ENCODE measurements around the gene PLEKHA7.
"Not testable (repeated sequence)": the region's sequence is repeated elsewhere in the genome, so short reads cannot be mapped to it uniquely, and the experiment has no call there.

The PLEKHA7 gene

DNA sequence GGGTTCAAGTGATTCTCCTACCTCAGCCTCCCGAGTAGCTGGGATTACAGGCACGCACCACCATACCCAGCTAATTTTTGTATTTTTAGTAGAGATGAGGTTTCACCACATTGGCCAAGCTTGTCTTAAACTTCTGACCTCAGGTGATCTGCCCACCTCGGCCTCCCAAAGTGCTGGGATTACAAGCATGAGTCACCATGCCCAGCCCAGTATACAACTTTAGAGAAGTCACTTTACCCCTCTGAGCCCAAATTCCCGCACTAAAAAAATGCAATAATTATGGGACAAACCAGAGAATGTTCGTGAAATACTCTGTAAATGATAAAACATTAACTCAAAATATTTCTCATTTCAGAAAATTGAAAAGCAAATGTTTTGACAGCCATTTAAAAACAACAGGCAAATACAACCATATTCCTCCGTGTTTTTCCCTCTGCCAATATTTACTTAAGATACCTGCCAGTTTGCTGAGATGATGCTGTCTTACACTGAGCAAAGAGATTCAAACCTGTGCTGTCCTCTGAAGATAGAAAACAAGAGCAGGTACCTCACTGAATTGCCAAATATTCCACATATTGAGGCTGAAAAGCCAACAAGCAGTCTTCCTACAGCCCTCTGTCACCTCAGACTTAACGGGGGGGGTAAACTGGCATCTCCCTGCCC is 9.6 kb downstream of the PLEKHA7 start:
- no peak overlapping the region for H2BK15ac ChIP-seq (replicated peaks; ENCODE audit: low read depth)
- no peaks in the 10 kb centered on the region for H3K79me2 ChIP-seq (ENCODE audit: control insufficient read depth, insufficient read depth, low read length)
- H3K9ac ChIP-seq (ENCODE audit: low read length) = no peak overlapping the region
- H4K8ac ChIP-seq (ENCODE audit: low read depth, low read length) = no peak overlapping the region
- H4K5ac ChIP-seq (ENCODE audit: low read length) = no peak overlapping the region
- no peaks in the 10 kb centered on the region for H3K36me3 ChIP-seq (ENCODE audit: control insufficient read depth, insufficient read depth, low read length)
- no peak overlapping the region for H2AK5ac ChIP-seq (ENCODE audit: low read length)
- H3K23ac ChIP-seq (ENCODE audit: low read length) = no peak overlapping the region
- no peak overlapping the region for H2BK5ac ChIP-seq (ENCODE audit: low read length)
- H3K4me1 ChIP-seq (ENCODE audit: control insufficient read depth, low read depth, low read length) = no peaks in the 10 kb centered on the region
- H3K56ac ChIP-seq (ENCODE audit: low read length) = no peak overlapping the region
- H3K4ac ChIP-seq (ENCODE audit: low read depth, low read length) = no peak overlapping the region
- H3K18ac ChIP-seq (ENCODE audit: low read length) = no peak overlapping the region
- no peak for DNase-seq
- H3K4me2 ChIP-seq (ENCODE audit: low read length) = no peak overlapping the region
- no CpG with 5 or more reads among the region's 7 CpGs for WGBS (ENCODE audit: extremely low coverage, insufficient coverage, low lambda C conversion rate)
- no peaks in the 10 kb centered on the region for H3K27me3 ChIP-seq (ENCODE audit: insufficient read depth, low read length, poor library complexity)
- H2BK120ac ChIP-seq (ENCODE audit: low read depth, low read length) = no peak overlapping the region
- no peak overlapping the region for H3K4me3 ChIP-seq (ENCODE audit: low read length)
- H3K79me1 ChIP-seq (ENCODE audit: low read length) = no peaks in the 10 kb centered on the region
- H3K27ac ChIP-seq (ENCODE audit: low read depth, low read length) = no peak overlapping the region

DNA sequence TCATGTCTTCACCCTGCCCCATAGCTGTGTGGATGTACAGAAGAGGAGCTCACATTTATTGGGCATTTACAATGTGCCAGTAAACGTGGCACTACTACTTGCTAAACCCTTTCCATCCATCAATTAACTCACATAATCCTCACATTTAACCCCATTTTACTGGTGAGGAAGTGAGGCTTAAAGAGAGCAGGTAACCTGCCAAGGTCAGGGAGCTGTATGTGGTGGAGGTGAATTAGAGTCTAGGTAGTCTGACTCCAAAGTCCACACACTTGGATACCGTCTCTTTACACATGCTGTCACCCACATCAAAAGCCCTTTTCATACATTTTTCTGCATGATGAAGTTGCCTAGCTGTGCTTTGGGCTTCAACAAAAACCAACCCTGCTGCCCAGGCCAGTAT is 10.8 kb downstream of the PLEKHA7 start:
- no peak overlapping the region for H3K4ac ChIP-seq (ENCODE audit: low read depth, low read length)
- H3K4me3 ChIP-seq (ENCODE audit: low read length) = no peak overlapping the region
- H3K18ac ChIP-seq (ENCODE audit: low read length) = no peak overlapping the region
- no peaks in the 10 kb centered on the region for H3K36me3 ChIP-seq (ENCODE audit: control insufficient read depth, insufficient read depth, low read length)
- no peak overlapping the region for H2BK15ac ChIP-seq (replicated peaks; ENCODE audit: low read depth)
- no peaks in the 10 kb centered on the region for H3K79me1 ChIP-seq (ENCODE audit: low read length)
- H2BK120ac ChIP-seq (ENCODE audit: low read depth, low read length) = no peak overlapping the region
- H3K23ac ChIP-seq (ENCODE audit: low read length) = no peak overlapping the region
- WGBS (ENCODE audit: extremely low coverage, insufficient coverage, low lambda C conversion rate) = no CpG with 5 or more reads among the region's 2 CpGs
- H3K27me3 ChIP-seq (ENCODE audit: insufficient read depth, low read length, poor library complexity) = no peaks in the 10 kb centered on the region
- no peak overlapping the region for H2BK5ac ChIP-seq (ENCODE audit: low read length)
- no peak overlapping the region for H3K56ac ChIP-seq (ENCODE audit: low read length)
- H3K27ac ChIP-seq (ENCODE audit: low read depth, low read length) = no peak overlapping the region
- DNase-seq = no peak
- H3K4me2 ChIP-seq (ENCODE audit: low read length) = no peak overlapping the region
- H4K8ac ChIP-seq (ENCODE audit: low read depth, low read length) = no peak overlapping the region
- no peak overlapping the region for H4K5ac ChIP-seq (ENCODE audit: low read length)
- no peaks in the 10 kb centered on the region for H3K4me1 ChIP-seq (ENCODE audit: control insufficient read depth, low read depth, low read length)
- no peak overlapping the region for H3K9ac ChIP-seq (ENCODE audit: low read length)
- H2AK5ac ChIP-seq (ENCODE audit: low read length) = no peak overlapping the region
- no peaks in the 10 kb centered on the region for H3K79me2 ChIP-seq (ENCODE audit: control insufficient read depth, insufficient read depth, low read length)

DNA sequence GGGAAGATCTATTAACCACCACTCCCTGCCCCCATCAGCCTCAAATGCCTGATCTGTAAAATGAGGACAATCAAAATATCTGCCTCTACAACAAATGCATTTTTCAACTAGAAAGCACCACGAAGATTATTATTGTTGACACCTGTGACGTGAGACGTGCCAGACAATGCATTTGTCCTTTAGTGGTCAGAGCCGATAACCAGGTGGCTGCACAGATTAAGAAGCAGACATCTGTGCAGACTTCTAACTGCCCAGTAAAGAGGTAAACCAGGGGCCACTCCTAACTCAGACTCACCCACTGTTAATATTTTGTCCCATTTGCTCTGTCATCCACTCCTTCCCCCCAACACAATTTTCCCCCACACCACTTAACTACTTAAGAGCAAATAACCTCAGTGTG is 11.7 kb downstream of the PLEKHA7 start:
- Histone ChIP-seq H3K4me3 (ENCODE audit: low read length) (no peak overlapping the region), H3K56ac (ENCODE audit: low read length) (no peak overlapping the region), H3K4ac (ENCODE audit: low read depth, low read length) (no peak overlapping the region), H2AK5ac (ENCODE audit: low read length) (no peak overlapping the region), H4K8ac (ENCODE audit: low read depth, low read length) (no peak overlapping the region), H3K36me3 (ENCODE audit: control insufficient read depth, insufficient read depth, low read length) (no peaks in the 10 kb centered on the region), H3K9ac (ENCODE audit: low read length) (no peak overlapping the region), H3K23ac (ENCODE audit: low read length) (no peak overlapping the region), H3K4me1 (ENCODE audit: control insufficient read depth, low read depth, low read length) (no peaks in the 10 kb centered on the region), H2BK5ac (ENCODE audit: low read length) (no peak overlapping the region), H2BK15ac (replicated peaks; ENCODE audit: low read depth) (no peak overlapping the region), H3K27me3 (ENCODE audit: insufficient read depth, low read length, poor library complexity) (no peaks in the 10 kb centered on the region), H4K5ac (ENCODE audit: low read length) (no peak overlapping the region), H3K79me1 (ENCODE audit: low read length) (no peaks in the 10 kb centered on the region), H2BK120ac (ENCODE audit: low read depth, low read length) (no peak overlapping the region), H3K18ac (ENCODE audit: low read length) (no peak overlapping the region), H3K79me2 (ENCODE audit: control insufficient read depth, insufficient read depth, low read length) (no peaks in the 10 kb centered on the region), H3K4me2 (ENCODE audit: low read length) (no peak overlapping the region), H3K27ac (ENCODE audit: low read depth, low read length) (no peak overlapping the region)
- no peak for DNase-seq
- WGBS (ENCODE audit: extremely low coverage, insufficient coverage, low lambda C conversion rate) = no CpG with 5 or more reads among the region's 4 CpGs

- Histone ChIP-seq H3K27ac (ENCODE audit: low read depth, low read length) (no peak overlapping the region), H3K79me2 (ENCODE audit: control insufficient read depth, insufficient read depth, low read length) (no peaks in the 10 kb centered on the region), H2AK5ac (ENCODE audit: low read length) (no peak overlapping the region), H3K9ac (ENCODE audit: low read length) (no peak overlapping the region), H2BK5ac (ENCODE audit: low read length) (no peak overlapping the region), H4K5ac (ENCODE audit: low read length) (no peak overlapping the region), H3K23ac (ENCODE audit: low read length) (no peak overlapping the region), H3K27me3 (ENCODE audit: insufficient read depth, low read length, poor library complexity) (no peaks in the 10 kb centered on the region), H3K56ac (ENCODE audit: low read length) (no peak overlapping the region), H3K4me1 (ENCODE audit: control insufficient read depth, low read depth, low read length) (no peaks in the 10 kb centered on the region), H3K4me2 (ENCODE audit: low read length) (no peak overlapping the region), H3K4ac (ENCODE audit: low read depth, low read length) (no peak overlapping the region), H4K8ac (ENCODE audit: low read depth, low read length) (no peak overlapping the region), H2BK120ac (ENCODE audit: low read depth, low read length) (no peak overlapping the region), H2BK15ac (replicated peaks; ENCODE audit: low read depth) (no peak overlapping the region), H3K4me3 (ENCODE audit: low read length) (no peak overlapping the region), H3K18ac (ENCODE audit: low read length) (no peak overlapping the region), H3K79me1 (ENCODE audit: low read length) (no peaks in the 10 kb centered on the region), H3K36me3 (ENCODE audit: control insufficient read depth, insufficient read depth, low read length) (no peaks in the 10 kb centered on the region)
- no CpG with 5 or more reads among the region's 3 CpGs for WGBS (ENCODE audit: extremely low coverage, insufficient coverage, low lambda C conversion rate)
- DNase-seq = no peak
Measured at GRCh38 chr11:17001806-17002205, 12.4 kb downstream of the PLEKHA7 start.

DNA sequence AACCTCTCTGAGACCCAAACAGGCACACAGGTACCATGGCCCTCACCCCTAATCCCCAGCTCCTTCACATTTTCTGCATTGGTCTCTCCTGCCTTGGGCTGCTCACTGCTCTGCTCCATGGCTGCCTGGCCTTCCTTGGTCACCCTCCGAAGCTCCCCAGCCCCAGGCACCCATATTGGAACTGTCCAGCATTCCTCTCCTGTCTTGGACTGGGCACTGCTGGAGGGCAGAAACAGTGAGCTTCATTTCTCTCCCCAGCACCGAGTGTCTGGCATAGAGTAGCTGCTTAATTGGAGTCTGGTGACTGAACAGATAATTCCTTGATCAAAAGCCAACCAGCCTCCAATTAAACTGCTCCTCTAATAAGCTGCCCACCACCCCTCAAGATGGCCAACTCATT is 13.2 kb downstream of the PLEKHA7 start:
- no peak overlapping the region for H3K56ac ChIP-seq (ENCODE audit: low read length)
- no peak overlapping the region for H2BK120ac ChIP-seq (ENCODE audit: low read depth, low read length)
- H3K18ac ChIP-seq (ENCODE audit: low read length) = no peak overlapping the region
- no peaks in the 10 kb centered on the region for H3K4me1 ChIP-seq (ENCODE audit: control insufficient read depth, low read depth, low read length)
- DNase-seq = no peak
- H3K9ac ChIP-seq (ENCODE audit: low read length) = no peak overlapping the region
- no peak overlapping the region for H3K4ac ChIP-seq (ENCODE audit: low read depth, low read length)
- no CpG with 5 or more reads among the region's 2 CpGs for WGBS (ENCODE audit: extremely low coverage, insufficient coverage, low lambda C conversion rate)
- H4K5ac ChIP-seq (ENCODE audit: low read length) = no peak overlapping the region
- H3K79me1 ChIP-seq (ENCODE audit: low read length) = no peaks in the 10 kb centered on the region
- H3K4me2 ChIP-seq (ENCODE audit: low read length) = no peak overlapping the region
- no peaks in the 10 kb centered on the region for H3K36me3 ChIP-seq (ENCODE audit: control insufficient read depth, insufficient read depth, low read length)
- H3K23ac ChIP-seq (ENCODE audit: low read length) = no peak overlapping the region
- H3K27ac ChIP-seq (ENCODE audit: low read depth, low read length) = no peak overlapping the region
- H2BK5ac ChIP-seq (ENCODE audit: low read length) = no peak overlapping the region
- no peaks in the 10 kb centered on the region for H3K27me3 ChIP-seq (ENCODE audit: insufficient read depth, low read length, poor library complexity)
- H3K79me2 ChIP-seq (ENCODE audit: control insufficient read depth, insufficient read depth, low read length) = no peaks in the 10 kb centered on the region
- H3K4me3 ChIP-seq (ENCODE audit: low read length) = no peak overlapping the region
- no peak overlapping the region for H2BK15ac ChIP-seq (replicated peaks; ENCODE audit: low read depth)
- no peak overlapping the region for H4K8ac ChIP-seq (ENCODE audit: low read depth, low read length)
- no peak overlapping the region for H2AK5ac ChIP-seq (ENCODE audit: low read length)

DNA sequence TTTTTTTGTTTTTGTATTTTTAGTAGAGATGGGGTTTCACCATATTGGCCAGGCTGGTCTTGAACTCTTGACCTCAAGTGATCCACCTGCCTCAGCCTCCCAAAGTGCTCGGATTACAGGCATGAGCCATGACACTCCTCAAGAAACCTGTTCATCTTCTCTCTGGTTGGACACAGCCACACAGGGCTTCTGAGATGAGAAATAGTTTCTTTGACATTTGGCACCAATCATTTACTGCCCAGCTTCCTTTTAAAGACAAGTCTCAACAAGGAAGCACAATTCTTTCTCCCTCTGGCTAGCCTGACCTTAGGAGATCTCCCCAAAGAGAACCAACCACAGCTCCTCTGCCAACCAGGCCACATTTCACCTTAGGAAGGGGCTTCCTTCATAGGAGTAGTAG is 14.0 kb downstream of the PLEKHA7 start:
- H4K8ac ChIP-seq (ENCODE audit: low read depth, low read length); H3K27ac ChIP-seq (ENCODE audit: low read depth, low read length); H3K36me3 ChIP-seq (ENCODE audit: control insufficient read depth, insufficient read depth, low read length); H3K79me2 ChIP-seq (ENCODE audit: control insufficient read depth, insufficient read depth, low read length); H3K18ac ChIP-seq (ENCODE audit: low read length); H2BK120ac ChIP-seq (ENCODE audit: low read depth, low read length); H3K27me3 ChIP-seq (ENCODE audit: insufficient read depth, low read length, poor library complexity); H3K4me3 ChIP-seq (ENCODE audit: low read length); H2BK15ac ChIP-seq (replicated peaks; ENCODE audit: low read depth); H3K79me1 ChIP-seq (ENCODE audit: low read length); H3K9ac ChIP-seq (ENCODE audit: low read length); H3K4me1 ChIP-seq (ENCODE audit: control insufficient read depth, low read depth, low read length); H3K4ac ChIP-seq (ENCODE audit: low read depth, low read length); H3K56ac ChIP-seq (ENCODE audit: low read length); DNase-seq; H3K23ac ChIP-seq (ENCODE audit: low read length); H3K4me2 ChIP-seq (ENCODE audit: low read length); H2AK5ac ChIP-seq (ENCODE audit: low read length); H4K5ac ChIP-seq (ENCODE audit: low read length); H2BK5ac ChIP-seq (ENCODE audit: low read length): not testable (repeated sequence)
- no CpG with 5 or more reads among the region's 1 CpG for WGBS (ENCODE audit: extremely low coverage, insufficient coverage, low lambda C conversion rate)
